Ovary (tissue), 3 donors: ENCODE data around the gene AMOT.

Experiments used
- CTCF ChIP-seq, 3 donors: fragments of 450-650 bp in 2 of 3; fragments of 200-600 bp in 1 of 3; IDR thresholded peaks; one replicate each; pipeline versions ENCODE4 v1.5.1 to v1.8.0; 2016 to 2022; ENCODE audit warnings: antibody characterized with exemption in 3 of 3, mild to moderate bottlenecking in 1 of 3
- EP300 ChIP-seq: sonication (generic); formaldehyde crosslinking; IDR thresholded peaks from one replicate; pipeline ENCODE4 v1.6.1; 2017; ENCODE audit warnings: antibody characterized with exemption
- POLR2A ChIP-seq: fragments of 450-650 bp; IDR thresholded peaks from one replicate; pipeline ENCODE4 v1.6.1; 2017; ENCODE audit warnings: antibody characterized with exemption, mild to moderate bottlenecking, moderate library complexity
- donor health status: DM: no; HTN: no; CAD: no.

DNA sequence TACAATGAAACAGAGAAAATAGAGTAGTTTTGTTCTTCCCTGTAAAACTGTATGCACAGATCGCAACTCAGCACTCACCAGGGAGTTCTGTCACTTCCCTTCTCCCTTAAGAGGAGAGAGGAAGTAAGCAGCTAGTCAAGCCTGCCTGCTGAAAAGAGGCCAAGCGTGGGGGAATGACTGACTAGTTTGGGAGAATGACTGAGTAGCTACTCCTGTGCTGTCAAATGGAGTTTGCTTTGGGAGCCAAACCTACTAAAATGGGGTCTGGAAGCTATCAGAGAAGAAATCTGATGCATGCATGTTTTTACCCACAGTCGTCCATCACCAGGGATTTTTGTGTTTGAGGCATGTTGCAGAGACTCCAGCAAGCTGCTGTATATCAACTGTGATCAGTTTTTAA is 106.3 kb downstream of the AMOT start:
- no peak for TF ChIP-seq CTCF (IDR thresholded peaks at IDR 0.05)
- no peak for TF ChIP-seq POLR2A
- TF ChIP-seq EP300 = no peak
